Measurements from ENCODE around the gene HHATL.

Gene HHATL

GRCh38 chr3:42685891-42686820 lies 16.4 kb downstream of the HHATL start:
- in situ Hi-C loops (cut with MboI; ENCODE audit: low sequenced_read_pairs) = no loop called here

- in situ Hi-C loops (cut with MboI; ENCODE audit: low sequenced_read_pairs) = no loop called here
Measured at GRCh38 chr3:42685363-42685881, 17.2 kb downstream of the HHATL start, which contains the start of gene KLHL40. TSS of gene KLHL40 (plus strand) at chr3:42685537. CDS start at chr3:42685619, 82 bp downstream.

- in situ Hi-C loops (cut with MboI; ENCODE audit: low sequenced_read_pairs) = no loop called here
Measured at GRCh38 chr3:42684632-42685362, 17.8 kb downstream of the HHATL start.

DNA sequence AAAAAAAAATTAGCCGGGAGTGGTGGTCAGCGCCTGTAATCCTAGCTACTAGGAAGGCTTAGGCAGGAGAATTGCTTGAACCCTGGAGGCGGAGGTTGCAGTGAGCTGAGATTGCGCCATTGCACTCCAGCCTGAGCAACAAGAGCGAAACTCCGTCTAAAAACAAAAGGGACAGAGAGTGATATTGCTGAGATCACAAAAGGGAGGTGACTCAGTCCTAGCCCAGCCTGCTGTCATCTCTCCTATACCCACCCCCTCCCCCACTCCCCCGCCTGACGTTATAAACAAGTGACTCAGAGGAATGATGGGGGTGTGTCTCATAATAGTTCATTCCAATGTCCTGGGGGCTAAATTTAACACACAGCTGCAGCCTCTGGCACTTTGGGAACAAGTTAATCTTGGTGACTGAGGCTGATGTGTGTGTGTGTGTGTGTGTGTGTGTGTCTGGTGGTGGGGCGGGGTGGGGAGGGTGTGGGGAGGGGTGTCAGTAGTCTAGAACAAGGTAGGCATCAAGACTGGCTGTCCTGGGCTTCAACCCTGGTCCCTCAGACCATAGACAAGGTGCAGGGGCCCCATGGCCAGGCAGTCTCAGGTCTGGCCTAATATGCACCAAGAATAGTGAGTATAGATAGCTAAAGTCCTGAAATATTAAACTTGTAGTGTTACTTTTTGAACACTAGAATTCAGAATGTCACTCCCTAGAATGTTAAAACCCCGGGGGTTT lies 18.6 kb downstream of the HHATL start:
- in situ Hi-C loops (cut with MboI; ENCODE audit: low sequenced_read_pairs) = no loop called here

GRCh38 chr3:42682301-42683070 lies 20.1 kb downstream of the HHATL start:
- in situ Hi-C loops (cut with MboI; ENCODE audit: low sequenced_read_pairs) = no loop called here

GRCh38 chr3:42681361-42682038 lies 21.1 kb downstream of the HHATL start:
- in situ Hi-C loops (cut with MboI; ENCODE audit: low sequenced_read_pairs) = no loop called here

DNA sequence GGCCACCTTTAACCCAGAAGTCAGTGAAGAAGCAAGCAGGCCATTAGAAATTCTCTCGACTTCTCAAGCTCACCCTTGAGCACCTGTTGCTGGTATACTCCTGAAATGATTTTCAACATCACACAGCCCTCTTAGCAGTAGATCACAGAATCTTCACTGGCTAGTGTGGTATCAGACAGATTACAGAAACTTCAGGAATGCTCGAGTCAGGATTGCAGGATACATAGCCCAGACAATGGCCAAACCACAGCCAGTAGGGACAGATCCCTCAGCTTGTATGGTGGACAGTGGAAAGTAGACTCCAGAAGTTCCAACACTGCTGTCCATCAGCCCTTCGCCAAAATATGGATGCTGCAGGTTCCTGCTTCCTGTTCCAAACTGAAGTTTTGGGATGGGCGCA lies 21.8 kb downstream of the HHATL start:
- in situ Hi-C loops (cut with MboI; ENCODE audit: low sequenced_read_pairs) = no loop called here

- in situ Hi-C loops (cut with MboI; ENCODE audit: low sequenced_read_pairs) = no loop called here
Measured at GRCh38 chr3:42680271-42680670, 22.3 kb downstream of the HHATL start.

GRCh38 chr3:42678447-42678846 lies 24.2 kb downstream of the HHATL start:
- in situ Hi-C loops (cut with MboI; ENCODE audit: low sequenced_read_pairs) = no loop called here

- in situ Hi-C loops (cut with MboI; ENCODE audit: low sequenced_read_pairs) = no loop called here
Measured at GRCh38 chr3:42675909-42676308, 26.7 kb downstream of the HHATL start.

DNA sequence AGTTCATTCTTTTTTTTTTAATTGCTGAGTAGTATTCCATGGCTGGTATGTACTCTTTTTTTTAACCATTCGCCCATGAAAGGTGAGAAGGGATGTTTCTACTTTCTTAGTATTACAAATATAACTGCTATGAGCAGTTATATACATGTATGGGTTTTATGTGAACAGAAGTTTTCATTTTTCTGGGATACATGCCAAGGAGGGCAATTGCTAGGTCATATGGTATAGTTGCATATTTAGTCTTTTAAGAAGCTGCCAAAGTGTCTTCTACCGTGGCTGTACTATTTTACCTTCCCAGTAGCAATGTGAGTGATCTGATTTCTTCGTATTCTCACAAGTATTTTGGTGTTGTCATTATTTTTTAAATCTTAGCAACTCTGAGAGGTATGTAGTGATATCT lies 28.5 kb downstream of the HHATL start:
- in situ Hi-C loops (cut with MboI; ENCODE audit: low sequenced_read_pairs) = no loop called here

DNA sequence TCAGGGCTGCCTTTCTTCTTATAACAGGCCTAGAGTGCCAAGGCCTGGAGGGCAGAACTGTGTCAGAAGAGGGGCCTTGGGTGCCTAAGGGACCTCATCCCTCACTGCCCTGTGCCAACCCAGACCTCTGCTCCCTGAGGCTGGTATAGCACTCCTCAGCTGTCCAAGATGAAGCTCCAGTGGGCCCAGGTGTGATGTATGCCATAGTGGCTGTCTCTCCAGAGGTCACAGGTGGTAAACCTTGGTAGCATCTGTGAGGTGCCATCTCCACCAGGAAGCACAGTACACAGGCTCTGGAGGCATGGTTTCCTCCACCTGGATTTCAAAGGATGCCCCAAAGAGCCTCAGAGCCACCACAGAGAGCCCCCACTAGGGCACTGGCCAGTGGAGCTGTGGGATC lies 29.5 kb downstream of the HHATL start:
- in situ Hi-C loops (cut with MboI; ENCODE audit: low sequenced_read_pairs) = no loop called here

DNA sequence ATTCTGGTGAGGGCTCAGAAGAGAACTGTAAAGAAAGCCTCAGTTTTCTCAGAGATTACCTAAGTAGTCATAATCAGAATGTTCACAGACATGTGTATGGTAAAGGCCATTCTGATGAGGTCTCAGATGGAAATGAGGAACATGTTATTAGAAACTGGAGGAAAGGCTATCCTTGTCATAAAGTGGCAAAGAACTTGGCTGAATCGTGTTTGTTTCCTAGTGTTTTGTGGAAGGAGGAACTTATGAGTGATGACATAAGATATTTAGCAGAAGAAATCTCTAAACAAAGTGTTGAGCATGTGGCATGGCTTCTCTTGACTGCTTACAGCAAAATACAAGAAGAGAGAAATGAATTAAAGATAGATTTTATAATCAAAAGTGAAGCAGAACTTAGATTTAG lies 30.1 kb downstream of the HHATL start:
- in situ Hi-C loops (cut with MboI; ENCODE audit: low sequenced_read_pairs) = no loop called here

DNA sequence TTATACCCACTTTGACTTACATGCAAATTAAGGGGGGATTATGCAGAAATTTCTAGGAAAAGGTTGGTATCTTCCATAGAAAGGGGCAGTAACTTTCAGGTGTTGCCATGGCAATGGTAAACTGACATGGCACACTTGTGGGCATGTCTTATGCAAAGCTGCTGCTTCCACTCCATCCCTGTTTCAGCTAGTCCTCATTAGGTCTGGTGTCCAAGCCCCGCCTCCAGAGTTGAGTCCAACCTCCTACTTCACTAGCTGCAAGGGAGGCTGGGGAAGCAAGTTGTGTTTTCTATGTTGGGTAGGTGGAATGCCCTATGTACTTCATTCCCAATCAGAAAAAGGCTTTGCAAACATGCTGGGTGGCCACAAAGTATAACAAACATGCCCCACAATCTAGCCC lies 31.9 kb downstream of the HHATL start:
- in situ Hi-C loops (cut with MboI; ENCODE audit: low sequenced_read_pairs) = no loop called here

- in situ Hi-C loops (cut with MboI; ENCODE audit: low sequenced_read_pairs) = no loop called here
Measured at GRCh38 chr3:42670051-42670576, 32.5 kb downstream of the HHATL start.

DNA sequence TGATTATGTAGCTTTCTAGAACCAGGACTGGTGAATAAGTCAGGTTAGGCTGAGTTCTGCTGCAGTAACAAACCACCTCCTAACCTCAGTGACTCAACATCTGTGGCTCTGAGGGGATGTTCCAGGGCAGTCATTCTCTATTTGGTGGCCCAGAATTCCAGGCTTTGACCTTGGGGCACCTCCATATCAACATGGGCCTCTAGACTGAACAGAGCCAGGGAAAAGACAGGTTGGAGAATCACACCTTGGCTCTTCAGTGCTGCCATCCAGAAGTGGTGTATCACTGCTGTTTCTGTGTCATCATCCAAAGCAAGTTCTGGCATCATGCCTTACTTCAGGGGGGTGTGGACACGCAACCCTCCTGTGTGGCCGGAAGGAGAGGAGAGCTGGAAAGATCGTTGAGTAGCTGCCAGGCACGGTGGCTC lies 33.8 kb downstream of the HHATL start:
- in situ Hi-C loops (cut with MboI; ENCODE audit: low sequenced_read_pairs) = no loop called here

GRCh38 chr3:42668413-42668760 lies 34.2 kb downstream of the HHATL start:
- in situ Hi-C loops (cut with MboI; ENCODE audit: low sequenced_read_pairs) = no loop called here

DNA sequence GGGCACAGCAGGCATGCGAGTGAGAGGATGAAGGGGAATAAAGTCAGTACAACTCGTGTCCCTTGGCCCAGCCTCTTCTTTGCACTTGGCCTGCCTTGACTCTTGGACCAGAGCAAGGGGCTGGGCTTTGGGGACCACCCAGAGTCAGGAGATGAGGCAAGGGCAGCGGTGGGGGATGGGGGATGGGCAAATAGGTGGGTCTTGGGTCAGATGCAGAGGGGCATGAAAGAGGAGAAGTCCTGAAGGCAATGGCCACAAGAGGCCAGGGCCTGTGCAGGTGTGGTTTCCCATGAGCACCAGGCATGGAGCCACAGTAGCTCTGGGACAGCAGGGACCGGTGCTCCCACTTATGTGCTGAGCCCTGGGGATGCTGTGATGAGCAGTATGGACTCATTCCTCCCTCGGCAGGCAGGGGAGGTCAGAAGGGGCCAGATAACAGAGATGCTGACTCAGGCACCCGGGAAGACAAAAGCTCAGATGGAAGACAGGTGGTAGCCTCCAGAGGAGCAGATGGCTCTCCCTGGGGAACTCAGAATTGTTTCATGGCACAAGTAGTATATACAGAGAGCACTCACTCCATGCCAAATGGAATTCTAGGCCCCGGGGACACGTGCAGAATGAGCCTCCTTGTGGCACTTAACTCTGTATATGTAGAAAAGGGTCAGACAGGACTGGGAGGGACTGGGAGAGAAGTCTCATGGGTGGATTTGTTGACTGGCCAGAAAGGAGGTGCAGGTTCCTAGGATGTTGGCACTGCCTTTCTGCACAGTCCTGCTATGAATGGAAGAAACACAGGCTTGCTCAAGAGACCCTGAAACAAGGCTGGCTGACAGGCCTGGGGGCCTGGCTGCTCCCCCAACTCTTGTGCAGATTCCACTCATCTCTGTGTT lies 34.8 kb downstream of the HHATL start:
- in situ Hi-C loops (cut with MboI; ENCODE audit: low sequenced_read_pairs) = no loop called here

DNA sequence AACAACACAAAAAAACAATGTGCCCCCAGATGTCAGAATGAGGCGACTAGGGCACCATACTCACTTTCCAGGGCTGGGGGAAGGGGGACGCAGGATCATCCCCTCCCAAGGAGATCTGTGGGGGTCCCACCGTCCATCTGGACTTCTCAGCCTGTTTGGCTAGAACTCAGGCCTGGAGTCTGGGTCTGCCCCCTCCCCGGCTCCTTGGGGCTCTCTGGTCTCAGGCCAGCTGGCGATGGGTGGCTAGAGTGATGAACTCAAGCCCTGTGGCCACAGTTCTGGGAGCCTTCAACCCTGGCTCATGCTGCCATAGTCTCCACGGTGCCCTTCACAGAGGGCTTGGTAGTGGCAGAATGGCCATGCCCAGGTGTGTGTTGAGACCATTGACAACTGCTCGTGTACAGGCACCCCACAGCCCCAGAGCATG lies 35.5 kb downstream of the HHATL start:
- in situ Hi-C loops (cut with MboI; ENCODE audit: low sequenced_read_pairs) = no loop called here
